Astrocyte (in vitro differentiated cells and primary cell): ENCODE results near the gene SYTL1.

ENCODE experiments used
- CTCF ChIP-seq: IDR thresholded peaks from 2 replicates; pipeline ENCODE4 v1.5.1; 2011; ENCODE audit warnings: low read depth, mild to moderate bottlenecking, inconsistent platforms, low read length, moderate library complexity; ENCODE audit not compliant: insufficient read depth
- EZH2 ChIP-seq: IDR thresholded peaks from 2 replicates; pipeline ENCODE4 v1.6.1; 2012; ENCODE audit warnings: mild to moderate bottlenecking, low read length, inconsistent platforms; ENCODE audit not compliant: insufficient read depth

GRCh38 chr1:27349784-27350662 is 8.2 kb downstream of the SYTL1 start:
- TF ChIP-seq CTCF (no peak), EZH2 (no peak)
